ENCODE measurements around the gene PGAM1.

Gene PGAM1

DNA sequence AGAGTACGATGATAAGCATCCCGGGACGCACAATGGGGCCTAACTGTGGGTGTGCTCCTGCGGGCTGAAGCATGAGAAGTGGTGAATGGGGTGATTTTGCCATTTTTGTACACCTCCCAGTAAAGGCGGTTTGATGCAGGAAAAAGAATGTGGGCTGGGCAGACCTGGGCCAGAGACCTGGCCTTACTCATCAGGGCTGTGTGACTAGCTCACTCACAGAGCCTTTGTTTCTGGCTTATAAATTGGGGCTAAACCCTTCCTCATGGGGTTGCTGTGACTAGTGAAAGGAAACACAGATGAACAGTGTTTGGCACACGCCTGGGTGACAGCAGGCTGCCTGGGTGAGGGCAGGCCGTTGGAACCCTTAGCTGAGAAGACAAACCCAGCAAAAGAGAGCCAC is 42.8 kb upstream of the PGAM1 start:
- H3K4me3 ChIP-seq: no peak overlapping the region
- TF ChIP-seq, protein P1, sequence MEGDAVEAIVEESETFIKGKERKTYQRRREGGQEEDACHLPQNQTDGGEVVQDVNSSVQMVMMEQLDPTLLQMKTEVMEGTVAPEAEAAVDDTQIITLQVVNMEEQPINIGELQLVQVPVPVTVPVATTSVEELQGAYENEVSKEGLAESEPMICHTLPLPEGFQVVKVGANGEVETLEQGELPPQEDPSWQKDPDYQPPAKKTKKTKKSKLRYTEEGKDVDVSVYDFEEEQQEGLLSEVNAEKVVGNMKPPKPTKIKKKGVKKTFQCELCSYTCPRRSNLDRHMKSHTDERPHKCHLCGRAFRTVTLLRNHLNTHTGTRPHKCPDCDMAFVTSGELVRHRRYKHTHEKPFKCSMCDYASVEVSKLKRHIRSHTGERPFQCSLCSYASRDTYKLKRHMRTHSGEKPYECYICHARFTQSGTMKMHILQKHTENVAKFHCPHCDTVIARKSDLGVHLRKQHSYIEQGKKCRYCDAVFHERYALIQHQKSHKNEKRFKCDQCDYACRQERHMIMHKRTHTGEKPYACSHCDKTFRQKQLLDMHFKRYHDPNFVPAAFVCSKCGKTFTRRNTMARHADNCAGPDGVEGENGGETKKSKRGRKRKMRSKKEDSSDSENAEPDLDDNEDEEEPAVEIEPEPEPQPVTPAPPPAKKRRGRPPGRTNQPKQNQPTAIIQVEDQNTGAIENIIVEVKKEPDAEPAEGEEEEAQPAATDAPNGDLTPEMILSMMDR (IDR thresholded peaks at IDR 0.05): no peak
- intact Hi-C loops (cut with DNase I; ENCODE audit: low total_unique reads): no loop called here
- H3K27ac ChIP-seq: no peak overlapping the region
- H3K36me3 ChIP-seq: peaks cover 19 to 95% (median 56%) of the 10 kb centered on the region in 3 donors
- no peaks in the 10 kb centered on the region for H3K27me3 ChIP-seq
- H3K4me1 ChIP-seq: no peaks in the 10 kb centered on the region
- no peak for DNase-seq
- H3K9me3 ChIP-seq: no peaks in the 10 kb centered on the region

DNA sequence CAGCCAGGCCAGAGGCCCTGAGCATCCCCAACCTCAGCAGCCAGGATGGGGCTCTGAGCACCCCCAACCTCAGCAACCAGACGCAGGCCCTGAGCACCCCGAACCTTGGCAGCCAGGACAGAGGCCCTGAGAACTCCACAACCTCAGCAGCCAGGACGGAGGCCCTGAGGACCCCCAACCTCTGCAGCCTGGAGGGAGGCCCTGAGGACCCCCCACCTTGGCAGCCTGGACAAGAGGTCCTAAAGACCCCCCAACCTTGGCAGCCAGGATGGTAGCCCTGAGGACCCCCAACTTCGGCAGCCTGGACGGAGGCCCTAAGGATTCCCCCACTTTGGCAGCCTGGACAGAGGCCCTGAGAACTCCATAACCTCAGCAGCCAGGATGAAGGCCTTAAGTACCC is 41.8 kb upstream of the PGAM1 start:
- intact Hi-C loops (cut with DNase I; ENCODE audit: low total_unique reads): no loop called here
- TF ChIP-seq, protein P1 (IDR thresholded peaks at IDR 0.05): no peak
- Histone ChIP-seq H3K27me3 (no peaks in the 10 kb centered on the region), H3K36me3 (peaks cover 22 to 95% (median 55%) of the 10 kb centered on the region in 3 donors), H3K9me3 (no peaks in the 10 kb centered on the region), H3K4me3 (no peak overlapping the region), H3K27ac (no peak overlapping the region), H3K4me1 (no peaks in the 10 kb centered on the region)
- DNase-seq: no peak

DNA sequence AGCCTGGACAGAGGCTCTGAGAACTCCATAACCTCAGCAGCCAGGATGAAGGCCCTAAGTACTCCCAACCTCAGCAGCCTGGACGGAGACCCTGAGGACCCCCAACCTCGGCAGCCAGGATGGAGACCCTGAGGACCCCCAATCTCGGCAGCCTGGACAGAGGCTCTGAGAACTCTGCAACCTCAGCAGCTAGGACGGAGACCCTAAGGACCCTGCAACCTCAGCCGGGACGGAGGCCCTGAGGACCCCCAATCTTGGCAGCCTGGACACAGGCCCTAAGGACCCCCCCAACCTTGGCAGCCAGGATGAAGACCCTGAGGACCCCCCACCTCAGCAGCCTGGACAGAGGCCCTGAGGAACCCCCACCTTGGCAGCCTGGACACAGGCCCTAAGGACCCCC is 41.4 kb upstream of the PGAM1 start:
- Histone ChIP-seq H3K36me3 (peaks cover 21 to 95% (median 56%) of the 10 kb centered on the region in 3 donors), H3K27me3 (no peaks in the 10 kb centered on the region), H3K4me3 (no peak overlapping the region), H3K27ac (no peak overlapping the region), H3K4me1 (no peaks in the 10 kb centered on the region), H3K9me3 (no peaks in the 10 kb centered on the region)
- TF ChIP-seq, protein P1 (IDR thresholded peaks at IDR 0.05): no peak
- intact Hi-C loops (cut with DNase I; ENCODE audit: low total_unique reads): no loop called here
- no peak for DNase-seq

DNA sequence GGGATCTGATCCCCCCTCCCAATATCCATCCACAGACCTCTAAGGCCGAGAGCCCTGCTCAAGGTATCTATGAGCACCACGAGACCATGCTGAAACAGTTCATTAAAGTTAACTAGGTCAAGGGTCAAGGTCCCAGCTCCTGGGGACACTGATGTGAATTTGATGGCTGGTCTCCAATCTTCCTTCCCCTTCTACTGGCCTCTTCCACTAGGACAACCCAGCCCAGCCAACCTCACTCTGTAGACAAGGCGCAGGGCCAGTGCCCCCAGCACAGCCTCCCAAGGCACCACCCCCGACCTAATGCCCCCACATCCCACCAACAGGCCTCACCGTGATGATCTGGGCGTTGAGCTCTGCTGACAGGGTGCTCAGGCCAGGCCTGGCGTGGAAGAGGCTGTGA is 40.4 kb upstream of the PGAM1 start:
- intact Hi-C loops (cut with DNase I; ENCODE audit: low total_unique reads): no loop called here

DNA sequence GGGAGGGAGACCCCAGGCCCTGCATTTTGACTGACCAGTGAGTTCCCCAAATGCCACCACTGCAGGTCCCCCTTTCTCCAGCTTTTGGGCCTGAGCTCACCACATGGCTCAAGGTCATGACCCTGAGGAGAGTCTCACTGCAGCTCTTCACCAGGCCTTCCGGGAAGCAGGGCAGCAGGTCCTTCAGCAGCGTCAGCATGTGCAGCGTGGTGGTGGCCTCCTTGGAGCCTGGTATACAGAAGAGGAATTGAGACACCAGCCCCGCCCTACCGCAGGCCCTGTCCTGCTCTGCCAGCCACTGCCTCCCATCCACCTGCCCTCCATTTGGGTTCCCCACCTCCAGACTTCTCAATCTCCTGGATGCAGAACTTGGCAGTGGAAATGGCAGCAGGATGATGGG is 37.8 kb upstream of the PGAM1 start:
- intact Hi-C loops (cut with DNase I; ENCODE audit: low total_unique reads): no loop called here
- Histone ChIP-seq H3K9me3 (no peaks in the 10 kb centered on the region), H3K27me3 (no peaks in the 10 kb centered on the region), H3K36me3 (peaks cover 41 to 96% (median 68%) of the 10 kb centered on the region in 3 donors), H3K4me3 (no peak overlapping the region), H3K27ac (no peak overlapping the region), H3K4me1 (no peaks in the 10 kb centered on the region)
- TF ChIP-seq, protein P1 (IDR thresholded peaks at IDR 0.05): no peak
- peak in 1 of 2 donors; percentile 39 for DNase-seq

More for the DNA sequence above, 40.4 kb upstream of the PGAM1 start:
- peaks cover 30 to 95% (median 66%) of the 10 kb centered on the region in 3 donors for H3K36me3 ChIP-seq
- DNase-seq: no peak
- no peaks in the 10 kb centered on the region for H3K9me3 ChIP-seq
- no peaks in the 10 kb centered on the region for H3K4me1 ChIP-seq
- H3K27ac ChIP-seq: no peak overlapping the region
- TF ChIP-seq, protein P1 (IDR thresholded peaks at IDR 0.05): no peak
- no peak overlapping the region for H3K4me3 ChIP-seq
- H3K27me3 ChIP-seq: no peaks in the 10 kb centered on the region

DNA sequence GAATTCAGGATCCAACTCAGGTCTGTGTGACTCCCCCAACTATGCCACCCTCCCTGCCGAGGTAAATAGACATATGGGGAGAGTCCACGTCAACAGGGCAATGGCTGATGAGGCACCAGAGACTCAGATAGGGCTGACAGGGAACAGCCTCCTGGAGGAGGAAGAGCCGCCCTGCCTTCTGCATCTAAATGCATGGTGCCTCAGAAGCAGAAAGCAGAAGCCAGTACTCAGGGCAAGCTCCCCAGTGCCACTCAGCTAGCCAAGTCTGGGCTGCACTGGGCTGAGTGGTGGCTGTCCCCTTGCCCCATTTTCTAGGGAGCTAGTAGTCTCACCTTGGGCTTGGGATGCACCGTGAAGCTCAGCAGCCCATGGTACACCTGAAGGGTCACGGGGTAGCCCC is 35.9 kb upstream of the PGAM1 start:
- H3K27me3 ChIP-seq: no peaks in the 10 kb centered on the region
- no peak overlapping the region for H3K4me3 ChIP-seq
- H3K4me1 ChIP-seq: no peaks in the 10 kb centered on the region
- no peaks in the 10 kb centered on the region for H3K9me3 ChIP-seq
- no peak overlapping the region for H3K27ac ChIP-seq
- intact Hi-C loops (cut with DNase I; ENCODE audit: low total_unique reads): no loop called here
- TF ChIP-seq, protein P1 (IDR thresholded peaks at IDR 0.05): no peak
- peaks cover 41 to 94% (median 76%) of the 10 kb centered on the region in 3 donors for H3K36me3 ChIP-seq
- DNase-seq: no peak

Data from tibial artery (tissue), 4 donors.